Natural killer cell (primary cell): Measurements from ENCODE around the gene MARK3. TPM values are rescaled to one million over a fixed set of nuclear protein-coding genes. Genes with fewer than 3 reads are reported as not detected.

Source experiments
- ATAC-seq, 3 donors: fragments of 150-1000 bp in 2 of 3; fragments of 200-7000 bp in 1 of 3; cut with Tn5 transposase; 1 replicate in 1 of 3; 2 replicates in 2 of 3; pipeline ENCODE4 v1.10.0; 2021; ENCODE audit warnings: mild to moderate bottlenecking in 2 of 3, moderate library complexity in 2 of 3
- DNase-seq, 2 donors: peaks; one replicate each; pipeline versions ENCODE4 v3.0.0 to v3.0.0-alpha.2; 2013 to 2021; ENCODE audit warnings: mixed read lengths in 1 of 2
- H3K27ac ChIP-seq: one replicate; pipeline ENCODE4 v1.5.1; 2013; ENCODE audit warnings: mild to moderate bottlenecking, low read length
- H3K27me3 ChIP-seq: one replicate; pipeline ENCODE4 v1.6.1; 2013; ENCODE audit warnings: low read length; ENCODE audit not compliant: control insufficient read depth, insufficient read depth
- H3K36me3 ChIP-seq: one replicate; pipeline ENCODE4 v1.6.1; 2013; ENCODE audit warnings: low read length; ENCODE audit not compliant: control insufficient read depth, insufficient read depth
- H3K4me1 ChIP-seq: one replicate; pipeline ENCODE4 v1.6.1; 2013; ENCODE audit warnings: low read length; ENCODE audit not compliant: control insufficient read depth, insufficient read depth
- H3K4me3 ChIP-seq: one replicate; pipeline ENCODE4 v1.5.1; 2013; ENCODE audit warnings: low read length
- H3K9me3 ChIP-seq: one replicate; pipeline ENCODE4 v1.6.1; 2013; ENCODE audit warnings: low read length; ENCODE audit not compliant: control insufficient read depth, insufficient read depth
- H3K27ac Mint-ChIP-seq, 2 donors: one replicate each; pipeline ENCODE4 v1.8.0; 2022; ENCODE audit warnings: mild to moderate bottlenecking in 2 of 2, mixed read lengths in 2 of 2, moderate library complexity in 1 of 2
- H3K27me3 Mint-ChIP-seq, 2 donors: one replicate each; pipeline ENCODE4 v1.8.0; 2022; ENCODE audit warnings: low read depth in 2 of 2, mixed read lengths in 2 of 2
- H3K36me3 Mint-ChIP-seq: one replicate; pipeline ENCODE4 v1.8.0; 2022; ENCODE audit warnings: mixed read lengths
- H3K4me1 Mint-ChIP-seq, 2 donors: one replicate each; pipeline ENCODE4 v1.8.0; 2022; ENCODE audit warnings: mixed read lengths in 2 of 2
- H3K4me3 Mint-ChIP-seq: one replicate; pipeline ENCODE4 v1.8.0; 2022; ENCODE audit warnings: mild to moderate bottlenecking, moderate library complexity, mixed read lengths
- H3K9me3 Mint-ChIP-seq, 2 donors: one replicate each; pipeline ENCODE4 v1.8.0; 2022; ENCODE audit warnings: mixed read lengths in 2 of 2
- CTCF ChIP-seq: fragments of 200-600 bp; IDR thresholded peaks from one replicate; pipeline ENCODE4 v1.8.0; 2022; ENCODE audit warnings: antibody characterized with exemption
- WGBS: methylation state at CpG from one replicate; pipeline ENCODE4 v1.1.7; 2013; ENCODE audit warnings: missing lambda C conversion rate; ENCODE audit not compliant: insufficient coverage; 5-methylcytosine and 5-hydroxymethylcytosine counted together
- intact Hi-C: fragments of 100-400 bp; cut with micrococcal nuclease; formaldehyde crosslinking; loops from one replicate; pipeline ENCODE4 v1.14.2; 2022
- total RNA-seq, 4 donors: library from RNA; stranded (reverse); fragments of 120-200 nt in 1 of 4; gene quantifications; one replicate each; pipeline versions ENCODE4 v1.2.3 to v1.2.4, GENCODE V29; 2013 to 2022

Gene MARK3
- total RNA-seq, 3 donors from 2014 or later (not counting 1 experiment from before 2014, with no cell fraction given): 138 to 167 (median 152) TPM

- no peaks in the 10 kb centered on the region for H3K9me3 Mint-ChIP-seq
- WGBS: 95% methylated on average over 6 of the region's 6 CpGs
- H3K4me3 ChIP-seq: no peak overlapping the region
- peaks cover 13% of the 10 kb centered on the region for H3K36me3 Mint-ChIP-seq
- ATAC-seq (no peak), DNase-seq (no peak)
- H3K4me1 ChIP-seq: no peaks in the 10 kb centered on the region
- H3K27ac ChIP-seq: no peak overlapping the region
- H3K27ac Mint-ChIP-seq: no peak overlapping the region
- TF ChIP-seq CTCF: no peak
- H3K27me3 Mint-ChIP-seq: no peaks in the 10 kb centered on the region
- H3K9me3 ChIP-seq: no peaks in the 10 kb centered on the region
- no peak overlapping the region for H3K4me3 Mint-ChIP-seq
- no peaks in the 10 kb centered on the region for H3K4me1 Mint-ChIP-seq
- no peaks in the 10 kb centered on the region for H3K27me3 ChIP-seq
- H3K36me3 ChIP-seq: peaks cover 47% of the 10 kb centered on the region
- intact Hi-C loops: no loop called here
These were observed 102.9 kb downstream of the MARK3 start for GRCh38 chr14:103488071-103488470.

- Mint-ChIP-seq H3K4me3 (no peak overlapping the region), H3K9me3 (no peaks in the 10 kb centered on the region), H3K36me3 (peaks cover 10% of the 10 kb centered on the region), H3K4me1 (no peaks in the 10 kb centered on the region), H3K27me3 (no peaks in the 10 kb centered on the region), H3K27ac (peak overlapping the region; percentile 13 to 35)
- H3K36me3 ChIP-seq: peaks cover 44% of the 10 kb centered on the region
- 100% methylated on average over 2 of the region's 2 CpGs for WGBS
- DNase-seq: no peak
- ATAC-seq: no peak
- TF ChIP-seq CTCF: no peak
- no peaks in the 10 kb centered on the region for H3K4me1 ChIP-seq
- no peak overlapping the region for H3K4me3 ChIP-seq
- intact Hi-C loops: no loop called here
- H3K27me3 ChIP-seq: no peaks in the 10 kb centered on the region
- H3K9me3 ChIP-seq: no peaks in the 10 kb centered on the region
- H3K27ac ChIP-seq: no peak overlapping the region
These were observed 103.7 kb downstream of the MARK3 start for GRCh38 chr14:103488960-103489359.

- H3K4me1 ChIP-seq: no peaks in the 10 kb centered on the region
- intact Hi-C loops: no loop called here
- ATAC-seq: no peak
These were observed 104.4 kb downstream of the MARK3 start for GRCh38 chr14:103489621-103490020.

More at GRCh38 chr14:103489621-103490020, 104.4 kb downstream of the MARK3 start:
- Histone ChIP-seq H3K4me3 (no peak overlapping the region), H3K36me3 (peaks cover 45% of the 10 kb centered on the region), H3K9me3 (no peaks in the 10 kb centered on the region), H3K27ac (no peak overlapping the region), H3K27me3 (no peaks in the 10 kb centered on the region)
- no peaks in the 10 kb centered on the region for H3K9me3 Mint-ChIP-seq
- H3K27ac Mint-ChIP-seq: peak overlapping the region in 1 of 2 donors; percentile 35
- H3K27me3 Mint-ChIP-seq: no peaks in the 10 kb centered on the region
- H3K36me3 Mint-ChIP-seq: peaks cover 10% of the 10 kb centered on the region
- H3K4me1 Mint-ChIP-seq: no peaks in the 10 kb centered on the region
- H3K4me3 Mint-ChIP-seq: no peak overlapping the region
- WGBS: 58% methylated on average over 2 of the region's 2 CpGs
- DNase-seq: no peak
- no peak for TF ChIP-seq CTCF
